Hematopoietic multipotent progenitor cell treated with erythropoietin and hydrocortisone succinate and interleukin-3 and kit ligand, for 8 days (in vitro differentiated cells): ENCODE data around the gene MIOX.

Source experiments
- DNase-seq: peaks from one replicate; pipeline ENCODE4 v3.0.0-alpha.2; 2015

MIOX gene

DNA sequence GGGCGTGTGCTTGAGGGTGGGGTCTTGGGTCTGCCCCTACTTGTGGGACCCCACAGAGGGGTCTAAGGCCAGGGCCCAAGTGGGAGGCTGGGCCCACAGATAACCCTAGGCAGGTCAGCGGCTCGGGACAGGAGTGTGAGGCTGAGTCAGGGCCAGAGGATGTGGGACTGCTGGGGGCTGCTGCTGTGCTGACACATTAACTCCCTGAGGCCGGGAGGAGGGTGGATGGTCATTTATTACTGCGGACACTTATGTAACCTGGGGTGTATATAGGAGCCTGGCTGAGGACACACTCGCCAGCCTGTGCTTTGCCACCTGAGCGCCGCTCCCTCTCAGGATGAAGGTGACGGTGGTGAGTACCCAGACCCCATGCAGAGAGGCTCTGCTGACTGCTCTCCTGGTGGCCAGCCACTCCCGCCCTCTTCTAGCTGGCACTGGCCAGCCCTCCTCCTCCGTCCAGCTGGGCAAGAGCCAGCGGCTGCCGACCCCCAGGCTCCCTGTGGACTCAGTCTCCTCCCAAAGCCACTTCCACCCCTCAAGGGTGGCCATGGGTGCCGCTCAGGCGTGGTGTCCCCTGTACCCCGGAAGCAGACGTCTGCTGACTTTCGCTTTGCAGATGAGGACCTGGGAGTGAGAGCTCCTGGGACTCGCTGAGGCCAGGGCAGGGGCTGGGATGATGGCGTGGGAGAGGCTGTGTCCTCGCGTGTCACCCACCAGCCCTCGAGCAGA lies at the start of gene MIOX:
MIOX (plus strand) TSS at position 299 of the 729 bp plus-strand sequence; CDS start at position 338, 39 bp downstream.
- DNase-seq: no peak

DNA sequence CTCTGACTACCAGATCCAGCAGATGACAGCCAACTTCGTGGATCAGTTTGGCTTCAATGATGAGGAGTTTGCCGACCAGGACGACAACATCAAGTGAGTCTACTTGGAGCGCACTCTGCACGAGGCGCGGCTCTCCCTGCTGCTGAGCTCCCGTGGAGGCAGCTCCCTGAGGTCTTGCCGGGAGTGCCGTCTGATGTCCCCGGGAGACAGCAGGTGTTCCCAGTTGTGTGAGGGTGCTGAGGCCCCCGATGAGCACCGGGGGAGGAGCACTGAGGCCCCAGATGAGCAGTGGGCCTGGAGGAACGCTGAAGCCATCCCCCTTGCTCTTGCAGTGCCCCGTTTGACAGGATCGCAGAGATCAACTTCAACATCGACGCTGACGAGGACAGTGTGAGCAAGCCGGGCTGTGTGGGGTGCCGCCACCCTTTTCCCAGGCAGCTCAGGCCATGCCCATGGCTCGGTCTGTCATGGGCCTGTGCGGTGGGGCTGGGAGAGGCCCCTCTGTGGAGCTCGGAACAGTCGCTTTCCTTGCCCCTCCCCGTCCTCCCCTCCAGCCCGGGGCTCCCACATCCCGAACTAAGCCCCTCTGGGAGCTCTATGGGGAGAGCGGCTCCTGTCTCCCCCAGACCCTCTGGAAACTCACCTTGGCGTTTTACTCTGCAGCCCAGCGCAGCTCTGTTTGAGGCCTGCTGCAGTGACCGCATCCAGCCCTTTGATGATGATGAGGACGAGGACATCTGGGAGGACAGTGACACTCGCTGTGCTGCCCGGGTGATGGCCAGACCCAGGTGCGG lies 49.0 kb upstream of the MIOX start:
- DNase-seq: no peak

DNA sequence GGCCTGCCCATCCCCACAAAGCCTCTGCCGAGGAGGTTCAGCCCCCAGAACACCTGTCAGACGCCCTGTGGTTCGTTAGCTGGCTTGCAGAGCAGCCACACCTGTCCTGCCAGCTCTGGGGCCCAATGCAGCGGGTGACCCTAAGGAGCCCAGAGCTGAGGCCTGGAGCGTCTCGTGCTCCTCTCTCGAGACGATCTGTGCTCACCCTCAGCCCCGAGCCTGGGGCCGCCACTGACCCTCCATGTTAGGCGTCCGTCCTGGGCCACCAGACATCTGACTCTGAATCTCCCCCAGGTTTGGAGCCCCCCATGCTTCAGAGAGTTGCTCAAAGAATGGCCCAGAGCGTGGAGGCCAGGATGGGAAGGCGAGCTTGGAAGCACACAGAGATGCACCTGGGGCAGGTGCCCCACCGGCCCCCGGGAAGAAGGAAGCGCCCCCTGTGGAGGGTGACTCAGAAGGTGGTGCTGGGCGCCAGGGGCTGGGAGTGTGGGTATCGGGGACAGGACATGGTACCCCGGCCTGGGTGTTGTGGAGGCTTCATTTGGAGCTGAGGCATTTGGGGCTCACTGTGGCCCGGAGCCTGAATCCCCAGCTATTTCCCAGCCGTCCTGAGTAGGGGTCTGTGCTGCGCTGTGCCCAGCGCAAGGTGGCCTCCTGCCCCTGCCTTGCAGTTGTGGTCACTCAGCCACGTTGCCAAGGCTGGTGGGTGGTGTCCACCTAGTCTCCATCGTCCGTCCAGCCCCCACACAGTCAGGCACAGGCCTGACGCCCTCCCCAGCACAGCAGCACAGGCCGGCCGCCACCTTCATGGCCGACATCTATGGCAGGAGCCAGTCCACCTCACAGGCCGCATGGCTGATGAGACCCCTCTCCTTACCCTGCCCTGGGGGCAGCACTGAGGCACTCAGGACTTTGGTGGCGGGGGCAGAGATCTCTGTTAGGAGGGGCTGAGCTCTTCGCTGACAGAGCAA lies 48.1 kb upstream of the MIOX start:
- no peak for DNase-seq

DNA sequence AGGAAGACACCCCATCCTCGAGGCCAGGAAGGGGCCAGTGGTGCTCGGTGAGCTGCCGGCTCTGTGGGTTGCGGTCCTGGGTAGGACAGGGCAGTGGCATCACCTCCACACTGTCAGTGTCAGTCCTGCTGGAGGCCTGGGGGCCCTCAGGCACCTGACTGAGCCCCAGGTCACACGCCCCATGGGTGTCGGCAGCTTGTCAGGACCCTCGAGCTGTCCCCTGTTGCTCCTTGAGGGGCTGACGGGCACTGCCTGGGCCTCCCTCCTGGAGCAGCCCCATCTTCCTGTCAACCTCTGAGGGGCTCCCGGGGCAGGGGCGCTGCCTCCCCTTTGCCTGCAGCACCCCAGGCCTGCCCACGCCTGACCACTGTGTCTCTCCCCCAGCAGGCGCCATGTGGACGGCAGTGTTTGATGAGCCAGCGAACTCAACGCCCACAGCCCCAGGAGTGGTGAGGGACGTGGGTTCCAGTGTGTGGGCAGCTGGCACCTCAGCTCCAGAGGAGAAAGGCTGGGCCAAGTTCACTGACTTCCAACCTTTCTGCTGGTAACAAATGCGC lies 47.3 kb upstream of the MIOX start:
- DNase-seq: no peak

DNA sequence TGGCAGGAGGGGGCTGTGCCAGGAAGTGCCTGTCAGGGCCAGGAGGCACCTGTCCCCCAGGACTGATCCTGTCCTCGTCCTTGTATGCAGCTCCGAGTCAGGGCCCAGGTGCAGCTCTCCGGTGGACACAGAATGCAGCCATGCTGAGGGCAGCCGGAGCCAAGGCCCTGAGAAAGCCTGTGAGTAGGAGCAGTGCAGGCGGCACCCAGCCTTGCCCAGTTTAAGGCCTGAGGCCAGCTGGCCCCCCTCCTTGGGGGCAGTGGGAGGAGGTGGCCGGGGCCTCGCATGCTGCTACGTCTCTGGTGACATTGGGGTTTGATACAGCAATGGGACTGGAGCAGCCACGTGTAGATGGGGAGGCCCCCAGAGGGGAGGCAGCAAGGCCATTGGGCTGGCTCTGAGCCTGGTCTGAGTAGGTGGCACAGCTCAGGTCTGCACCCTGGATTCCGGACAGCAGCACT lies 46.8 kb upstream of the MIOX start:
- no peak for DNase-seq

DNA sequence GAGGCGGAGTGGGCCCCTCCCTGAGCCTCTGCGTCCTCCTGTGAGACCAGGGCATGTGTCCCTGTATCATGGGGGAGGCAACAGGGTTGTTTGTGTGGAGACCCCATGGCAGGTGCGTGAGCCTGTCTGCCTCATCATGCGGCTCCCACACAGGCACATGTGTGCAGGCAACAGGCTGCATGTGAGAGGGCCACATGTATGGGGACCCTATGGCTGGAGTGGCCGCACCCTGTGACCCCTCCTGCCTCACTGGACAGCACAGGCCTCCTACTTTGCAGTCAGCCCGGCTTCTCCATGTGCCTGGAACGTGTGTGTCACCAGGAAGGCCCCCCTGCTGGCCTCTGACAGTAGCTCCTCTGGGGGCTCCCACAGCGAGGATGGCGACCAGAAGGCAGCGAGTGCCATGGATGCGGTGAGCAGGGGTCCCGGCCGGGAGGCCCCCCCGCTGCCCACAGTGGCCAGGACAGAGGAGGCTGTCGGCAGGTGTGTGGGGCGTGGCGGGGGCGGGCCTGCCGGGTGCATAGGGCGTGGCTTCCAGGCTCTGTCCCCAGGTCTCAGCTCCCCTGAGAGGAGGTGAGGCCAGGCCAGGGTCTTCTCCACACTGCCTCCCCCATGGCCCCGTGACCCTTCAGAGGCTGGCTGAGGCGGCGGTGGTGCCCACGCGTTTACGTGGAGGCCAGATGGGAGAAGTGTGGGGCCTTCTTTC lies 46.0 kb upstream of the MIOX start:
- DNase-seq: no peak

DNA sequence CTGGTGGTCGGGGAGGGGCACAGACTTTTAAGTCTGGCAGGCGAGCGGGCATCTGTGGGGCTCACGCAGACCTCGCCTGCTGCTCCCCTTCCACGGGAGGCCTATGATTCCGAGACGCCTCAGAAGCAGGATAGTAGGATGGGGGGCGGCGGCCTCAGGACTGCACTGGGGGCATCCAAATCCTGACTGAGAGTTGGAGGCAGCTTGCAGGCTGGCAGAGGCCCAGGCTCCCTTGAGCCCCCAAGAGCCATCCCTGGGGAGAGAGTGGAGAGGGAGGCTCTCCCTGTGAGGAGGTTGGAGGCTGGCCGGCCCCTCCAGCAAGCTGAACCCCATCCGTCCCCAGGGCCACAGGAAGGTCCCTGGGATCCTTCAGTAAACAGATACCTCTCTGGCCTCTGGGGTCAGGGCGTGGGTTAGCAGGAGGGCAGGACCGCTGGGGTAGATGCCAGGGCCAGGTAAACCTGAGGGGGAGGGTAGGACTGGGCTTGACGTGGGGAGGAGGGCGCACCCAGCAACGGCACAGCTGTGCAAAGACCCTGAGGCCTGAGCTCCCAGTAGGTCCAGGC lies 45.1 kb upstream of the MIOX start:
- DNase-seq: no peak

DNA sequence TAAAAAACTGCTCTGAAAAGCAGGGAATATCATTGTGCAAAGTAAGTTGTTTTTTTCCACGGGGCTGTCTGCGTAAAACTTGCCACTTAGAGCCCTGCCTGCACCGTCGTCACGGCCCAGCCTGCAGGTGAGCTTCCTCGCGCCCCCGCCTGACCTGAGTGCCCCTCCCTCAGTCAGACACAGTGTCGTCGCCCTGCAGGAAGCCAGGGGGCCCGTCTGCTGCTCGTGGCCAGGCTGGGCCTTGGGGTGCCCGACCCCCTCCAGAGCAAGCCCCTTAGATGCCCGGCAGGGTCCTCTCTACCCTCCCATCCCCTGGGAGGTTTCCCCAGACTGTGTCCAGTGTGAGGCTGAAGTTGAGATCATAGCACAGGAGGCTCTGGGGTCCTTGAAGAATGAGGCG lies 43.5 kb upstream of the MIOX start:
- no peak for DNase-seq

DNA sequence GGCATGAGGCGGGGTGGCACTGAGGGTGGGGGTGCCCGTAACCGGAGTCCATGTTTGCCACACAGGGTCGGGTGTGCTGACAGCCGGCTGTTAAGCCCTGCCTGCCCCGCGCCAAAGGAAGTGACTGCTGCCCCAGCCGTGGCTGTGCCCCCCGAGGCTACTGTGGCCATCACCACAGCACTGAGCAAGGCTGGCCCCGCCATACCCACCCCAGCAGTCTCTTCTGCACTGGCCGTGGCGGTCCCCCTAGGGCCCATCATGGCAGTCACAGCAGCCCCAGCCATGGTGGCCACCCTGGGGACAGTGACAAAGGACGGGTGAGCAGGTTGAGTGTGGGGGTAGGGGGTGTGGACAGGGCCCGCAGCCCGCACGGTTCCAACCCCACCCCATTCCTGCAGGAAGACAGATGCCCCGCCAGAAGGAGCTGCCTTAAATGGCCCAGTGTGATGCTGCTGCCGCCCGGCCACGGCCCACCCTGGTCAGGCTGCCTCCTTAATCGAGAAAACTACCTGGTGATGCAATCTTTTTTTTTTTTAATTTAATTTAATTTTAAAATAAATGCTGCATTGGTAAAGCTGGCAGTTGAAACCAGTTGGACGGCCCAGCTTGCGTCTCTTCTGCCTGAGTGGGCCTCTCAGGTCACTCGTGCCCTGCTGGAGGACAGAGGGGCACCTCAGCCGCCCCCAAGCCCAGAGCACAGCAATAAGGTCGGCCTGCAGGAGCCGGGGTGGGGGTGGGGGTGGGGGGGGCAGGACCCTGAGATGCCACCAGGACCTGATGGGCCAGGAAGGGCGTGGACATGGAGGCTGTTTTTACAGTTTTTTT lies 42.6 kb upstream of the MIOX start:
- no peak for DNase-seq

DNA sequence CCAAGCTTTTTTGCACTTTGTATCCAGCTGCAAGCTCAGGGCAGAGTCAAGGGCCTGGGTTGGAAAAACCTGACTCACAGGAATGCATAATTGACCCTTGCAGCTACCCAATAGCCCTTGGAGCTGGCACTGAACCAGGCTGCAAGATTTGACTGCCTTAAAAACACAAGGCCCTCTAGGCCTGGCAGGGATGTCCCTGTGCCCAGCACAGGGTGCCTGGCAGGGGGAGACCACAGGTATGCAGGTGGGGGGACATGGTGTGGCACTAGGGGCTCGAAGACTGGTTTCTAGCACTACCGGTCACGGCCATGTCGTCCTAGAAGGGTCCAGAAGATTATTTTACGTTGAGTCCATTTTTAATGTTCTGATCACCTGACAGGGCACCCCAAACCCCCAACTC lies 42.0 kb upstream of the MIOX start:
- no peak for DNase-seq

DNA sequence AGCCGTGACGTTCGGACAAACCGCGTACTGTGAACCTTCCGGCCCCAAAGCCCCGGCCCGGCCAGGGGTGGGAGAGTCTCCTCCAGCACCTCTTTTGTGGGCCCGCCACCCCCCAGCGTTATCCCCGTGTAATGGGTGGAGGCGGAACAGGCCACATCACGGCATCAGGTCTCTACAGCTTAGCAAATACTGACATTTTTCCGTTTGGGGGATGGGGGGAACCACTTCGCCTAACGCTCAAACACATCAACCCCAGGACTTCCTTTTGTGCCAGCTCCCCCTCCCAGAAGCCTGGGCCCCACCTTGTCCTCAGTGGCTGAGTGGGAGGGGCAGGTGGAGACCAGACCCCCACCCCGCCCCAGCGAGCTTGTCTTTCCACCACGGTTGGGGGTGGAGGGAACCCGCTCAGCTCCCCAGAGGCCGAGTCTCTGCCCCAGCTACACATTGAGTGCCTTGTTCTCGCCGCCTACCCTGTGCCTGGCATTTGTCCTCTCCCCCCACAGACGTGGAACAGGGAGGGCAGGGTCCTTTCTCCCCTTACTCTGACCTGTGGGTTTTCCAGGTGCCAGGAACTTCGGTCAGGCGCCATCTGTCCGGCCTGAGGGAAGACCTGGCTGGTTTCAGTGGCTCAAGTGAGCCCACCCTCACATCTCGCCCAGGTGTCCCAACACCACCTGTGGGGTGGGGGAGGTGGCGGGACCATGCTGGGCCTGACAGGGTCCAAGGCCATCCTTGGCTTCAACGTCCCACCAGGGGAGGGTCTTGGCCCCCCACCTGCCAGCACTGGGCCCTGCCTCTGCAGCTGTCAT lies 41.4 kb upstream of the MIOX start:
- no peak for DNase-seq

DNA sequence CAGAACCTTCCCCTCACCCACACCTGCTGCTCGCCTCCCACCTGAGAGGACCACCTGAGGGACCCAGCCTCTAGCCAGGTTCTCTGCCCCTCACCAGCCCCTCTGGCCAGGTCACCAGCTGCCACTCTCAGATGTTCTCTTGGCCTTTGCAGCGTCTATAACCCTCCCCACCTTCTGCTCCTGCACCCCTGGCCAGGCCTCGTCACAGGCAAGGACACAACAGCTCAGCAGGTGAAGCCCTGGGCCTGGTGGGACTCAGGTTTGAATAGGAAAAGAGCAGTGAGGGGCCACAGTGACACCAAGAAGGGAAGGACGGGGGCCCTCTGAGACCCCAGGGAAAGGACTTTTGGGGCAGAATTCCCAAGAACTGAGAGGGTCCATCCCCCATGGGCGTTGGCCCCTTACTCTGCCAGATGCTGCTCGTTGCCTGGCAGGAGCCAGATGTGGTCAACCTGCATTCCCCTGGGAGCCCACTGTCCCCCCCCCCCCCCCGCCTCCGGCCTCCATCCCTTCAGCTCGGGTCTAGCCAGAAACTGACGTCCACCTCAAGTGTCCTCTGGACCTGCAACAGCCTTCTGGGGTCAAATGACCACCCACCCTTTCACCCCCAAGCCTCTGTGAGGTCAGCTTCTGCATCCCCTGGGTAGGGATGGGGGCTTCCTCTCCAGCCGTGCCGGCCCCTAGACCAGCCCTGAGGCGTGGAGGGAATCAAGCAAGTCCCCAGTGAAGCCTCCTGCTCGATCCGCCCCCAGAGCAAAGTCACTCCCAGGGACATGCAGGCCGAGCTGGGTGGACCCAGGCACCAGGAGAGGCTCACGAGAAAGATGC lies 40.6 kb upstream of the MIOX start:
- DNase-seq: no peak

DNA sequence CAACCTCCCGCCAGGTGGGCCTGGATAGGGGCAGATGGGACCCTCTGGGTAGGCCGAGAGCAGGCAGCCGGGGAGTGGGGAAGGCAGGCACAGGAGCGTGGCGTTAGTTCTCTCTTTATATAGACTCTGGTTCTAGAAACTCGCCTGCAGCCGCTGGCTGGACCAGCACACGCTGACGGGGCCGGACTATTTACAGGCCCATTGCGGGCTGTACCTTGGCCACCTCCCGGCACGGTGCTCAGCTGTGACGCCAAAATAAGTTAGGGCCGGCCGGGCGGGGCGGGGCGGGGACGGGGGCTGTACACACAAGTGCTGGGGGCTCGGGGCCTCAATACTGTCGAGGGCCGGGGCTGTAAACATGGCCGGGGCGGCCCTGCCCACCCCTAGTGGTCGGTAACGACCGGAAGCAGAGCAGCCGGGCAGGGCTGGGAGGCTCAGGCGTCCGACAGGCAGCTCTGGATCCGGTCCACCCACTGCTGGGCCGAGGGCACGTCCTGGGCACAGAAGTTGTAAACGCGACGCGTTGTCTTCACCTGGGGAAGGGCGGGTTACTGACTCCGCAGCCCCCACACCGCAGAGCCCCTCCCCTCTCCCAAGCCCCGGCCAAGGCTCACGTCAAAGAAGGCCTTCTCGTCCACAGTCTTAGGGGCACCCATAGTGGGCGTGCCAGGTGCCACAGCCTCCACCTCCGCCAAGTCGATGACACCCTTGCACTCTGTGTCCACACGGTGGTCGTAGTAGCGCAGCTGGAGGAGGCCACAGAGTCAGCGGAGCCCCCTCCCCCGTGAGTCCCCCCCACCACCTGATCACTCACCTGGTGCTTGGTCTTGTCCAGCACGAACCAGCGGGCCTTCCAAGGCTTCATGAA lies 39.7 kb upstream of the MIOX start:
- no peak for DNase-seq

DNA sequence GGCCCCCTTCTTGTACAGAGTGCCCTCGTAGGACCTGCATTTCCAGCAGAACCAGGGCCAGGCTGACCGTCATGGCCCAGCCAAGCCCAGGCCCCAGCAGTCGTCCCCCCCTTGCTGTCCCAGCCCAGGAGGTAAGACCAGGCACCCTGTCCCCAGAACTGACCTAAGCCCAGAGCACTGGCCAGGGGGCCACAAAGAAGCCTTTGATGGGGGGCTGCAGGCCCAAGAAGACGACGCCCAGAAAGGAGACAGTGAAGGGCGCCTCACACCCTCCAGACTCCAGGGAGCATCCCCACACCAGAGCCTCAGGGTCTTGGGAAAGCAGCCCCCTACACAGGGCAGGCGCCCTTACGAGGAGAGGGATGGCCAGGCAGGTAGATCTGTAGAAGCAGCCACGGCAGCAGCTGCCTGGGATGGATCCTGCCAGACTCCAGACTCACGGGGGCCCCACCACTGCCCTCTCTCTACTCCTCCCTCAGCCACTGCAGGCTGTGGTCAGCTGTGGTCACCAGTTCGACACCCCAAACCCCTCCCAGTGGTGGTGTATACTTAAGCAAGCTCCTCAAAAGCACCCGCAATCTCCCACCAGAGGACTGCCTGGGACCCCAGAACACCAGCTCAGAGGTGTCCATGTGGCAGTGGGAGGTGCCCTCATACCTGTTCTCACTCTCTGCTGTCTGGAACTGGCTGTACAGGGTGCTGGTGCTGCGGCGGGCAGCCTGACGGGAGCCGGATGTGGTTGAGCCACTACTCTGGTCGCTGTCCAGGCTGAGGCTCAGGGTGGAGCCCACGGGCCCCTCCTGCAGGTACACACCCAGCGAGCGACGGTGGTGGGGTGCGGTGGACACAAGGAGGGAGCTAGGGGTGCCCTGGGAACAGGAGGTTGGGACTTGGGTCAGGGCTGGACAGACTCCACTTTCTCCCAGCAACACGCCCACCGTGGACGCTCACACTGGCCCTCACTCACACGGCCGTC lies 38.8 kb upstream of the MIOX start:
- DNase-seq: no peak

DNA sequence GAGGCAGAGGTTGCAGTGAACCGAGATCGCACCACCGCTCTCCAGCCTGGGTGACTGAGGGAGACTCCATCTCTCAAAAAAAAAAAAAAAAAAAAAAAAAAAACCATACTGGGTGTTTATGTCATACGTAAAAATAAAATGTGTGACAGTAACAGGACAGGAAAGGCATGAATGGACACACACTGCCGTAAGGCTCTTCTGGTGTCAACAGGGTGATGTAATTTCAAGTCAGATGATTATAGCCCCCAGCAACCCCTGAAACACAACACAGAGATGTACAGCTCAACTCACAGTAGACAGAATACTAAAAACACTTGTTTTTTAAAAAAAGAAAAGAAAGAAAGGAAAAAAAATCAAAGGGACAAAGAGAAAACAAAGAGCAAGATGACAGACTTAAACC lies 34.0 kb upstream of the MIOX start:
- no peak for DNase-seq

DNA sequence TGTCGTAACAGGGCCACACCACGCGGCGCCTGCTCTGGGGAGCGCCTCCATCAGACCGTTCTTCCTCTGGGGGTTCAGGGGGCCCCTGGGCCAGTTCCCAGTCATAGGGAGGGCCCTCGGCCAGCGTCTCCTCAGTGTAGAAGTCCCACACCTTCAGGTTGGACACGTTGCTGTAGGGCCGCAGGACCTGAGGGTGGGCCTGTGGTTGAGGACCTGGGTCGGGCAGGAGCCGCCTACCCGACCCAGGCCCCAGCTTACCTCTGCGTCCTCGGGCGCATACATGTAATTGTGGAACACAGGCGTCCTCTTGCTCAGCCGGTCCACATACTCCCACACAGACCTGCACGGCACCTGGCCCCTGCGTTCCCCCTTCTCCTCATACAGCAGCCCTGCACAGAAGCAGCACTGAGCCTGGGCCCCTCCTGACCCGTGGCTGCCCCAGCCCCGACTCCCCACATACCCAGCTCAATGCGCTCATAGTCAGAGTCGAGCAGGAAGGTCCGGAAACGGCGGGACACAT lies 32.0 kb upstream of the MIOX start:
- DNase-seq: no peak

DNA sequence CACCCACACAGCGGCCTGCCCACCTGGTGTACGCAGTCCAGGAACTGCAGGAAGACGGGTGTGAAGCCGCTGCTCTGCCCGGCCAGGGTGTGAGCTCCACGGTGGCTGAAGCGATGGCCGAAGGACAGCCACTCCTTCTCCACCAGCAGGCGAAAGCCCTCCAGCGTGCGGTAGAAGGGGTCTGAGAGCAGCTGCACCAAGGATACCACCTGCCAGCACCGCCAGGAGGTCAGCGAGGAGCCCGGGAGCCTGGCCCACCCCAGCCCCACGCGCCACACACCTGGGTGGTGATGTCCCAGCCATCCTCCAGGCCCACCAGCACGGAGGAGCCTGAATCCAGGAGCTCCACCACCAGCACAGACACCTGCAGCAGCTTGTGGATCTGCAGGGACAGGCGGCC lies 31.5 kb upstream of the MIOX start:
- DNase-seq: no peak
